Measurements from ENCODE around the gene PTCSC3. TPM values are rescaled to one million over a fixed set of nuclear protein-coding genes. Genes with fewer than 3 reads are reported as not detected.

Gene PTCSC3
- polyA plus RNA-seq, 1 donor = not detected

DNA sequence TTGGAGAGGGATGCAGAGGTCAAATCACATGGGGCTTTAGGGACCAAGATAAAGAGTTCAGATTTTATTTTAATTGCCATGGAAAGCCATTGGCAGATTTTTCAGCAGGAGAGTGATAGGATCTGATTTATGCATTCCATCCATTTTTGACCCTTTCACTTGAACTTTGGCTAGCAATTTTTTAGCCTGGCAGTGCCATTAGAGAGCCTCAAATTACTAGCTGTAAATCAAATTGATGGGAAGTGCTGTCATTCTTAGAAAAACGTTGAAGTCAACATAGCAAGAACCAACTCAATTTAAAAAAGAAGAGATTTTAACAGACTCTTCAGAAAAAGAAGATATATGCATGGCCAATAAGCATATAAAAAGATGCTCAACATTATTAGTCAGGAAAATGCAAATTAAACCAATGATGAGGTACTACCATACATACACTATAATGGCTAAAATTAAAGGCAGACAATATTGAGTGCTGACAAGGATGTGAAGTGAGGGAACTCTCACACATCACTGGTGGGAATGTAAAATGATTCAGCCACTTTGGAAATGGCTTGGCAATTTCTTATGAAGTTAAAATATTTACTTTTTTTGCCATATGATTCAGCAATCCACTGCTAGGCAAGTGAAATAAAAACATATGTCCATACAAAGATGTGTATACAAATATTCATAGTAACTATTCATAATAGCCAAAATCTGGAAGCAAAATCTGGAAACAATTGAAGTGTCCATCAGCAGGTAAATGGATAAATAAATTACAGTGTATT is 89.7 kb downstream of the PTCSC3 start:
- no peak overlapping the region for H3K27ac ChIP-seq (ENCODE audit: low read length)
- no peaks in the 10 kb centered on the region for H3K36me3 ChIP-seq (ENCODE audit: control insufficient read depth, insufficient read depth, low read length)
- 0% methylated on average over 1 of the region's 1 CpG for WGBS (ENCODE audit: insufficient coverage, low lambda C conversion rate)
- no peak for DNase-seq
- H3K9me3 ChIP-seq (ENCODE audit: control insufficient read depth, low read depth, low read length) = no peaks in the 10 kb centered on the region
- H3K4me1 ChIP-seq (ENCODE audit: control insufficient read depth, insufficient read depth, low read length) = no peaks in the 10 kb centered on the region
- no peak overlapping the region for H3K4me3 ChIP-seq (ENCODE audit: low read length)
- H3K27me3 ChIP-seq (ENCODE audit: control insufficient read depth, insufficient read depth, low read length) = no peaks in the 10 kb centered on the region

- DNase-seq = no peak
- H3K27me3 ChIP-seq (ENCODE audit: control insufficient read depth, insufficient read depth, low read length) = no peaks in the 10 kb centered on the region
These were observed 90.7 kb downstream of the PTCSC3 start for GRCh38 chr14:36085861-36086260.

More at GRCh38 chr14:36085861-36086260, 90.7 kb downstream of the PTCSC3 start:
- 83% methylated on average over 1 of the region's 6 CpGs for WGBS (ENCODE audit: insufficient coverage, low lambda C conversion rate)
- Histone ChIP-seq H3K4me3 (ENCODE audit: low read length) (no peak overlapping the region), H3K4me1 (ENCODE audit: control insufficient read depth, insufficient read depth, low read length) (no peaks in the 10 kb centered on the region), H3K27ac (ENCODE audit: low read length) (no peak overlapping the region), H3K9me3 (ENCODE audit: control insufficient read depth, low read depth, low read length) (no peaks in the 10 kb centered on the region), H3K36me3 (ENCODE audit: control insufficient read depth, insufficient read depth, low read length) (no peaks in the 10 kb centered on the region)

Other genes with a start within 250 kb of the PTCSC3 start
- gene MBIP, start 143.9 kb upstream of the PTCSC3 start, polyA plus RNA-seq = 29.4 TPM

Measured in large intestine (tissue), 3 donors.